ENCODE measurements around the gene LINGO1.

Gene LINGO1

GRCh38 chr15:77633913-77634265 is 1.2 kb upstream of the LINGO1 start:
- in situ Hi-C loops (cut with MboI; ENCODE audit: low sequenced_read_pairs, unreplicated experiment), result no loop called here
- no peak for TF ChIP-seq CTCF (IDR thresholded peaks at IDR 0.05; ENCODE audit: borderline replicate concordance, control extremely low read depth, extremely low read depth, insufficient read depth, missing control alignments)
- DNase-seq (ENCODE audit: low spot score), result no peak

GRCh38 chr15:77633134-77633912 is 611 bp upstream of the LINGO1 start:
- DNase-seq (ENCODE audit: low spot score), result peak; percentile 95
- in situ Hi-C loops (cut with MboI; ENCODE audit: low sequenced_read_pairs, unreplicated experiment), result no loop called here
- TF ChIP-seq CTCF (IDR thresholded peaks at IDR 0.05; ENCODE audit: borderline replicate concordance, control extremely low read depth, extremely low read depth, insufficient read depth, missing control alignments), result peak; percentile 100

- DNase-seq (ENCODE audit: low spot score), result no peak
- TF ChIP-seq CTCF (IDR thresholded peaks at IDR 0.05; ENCODE audit: borderline replicate concordance, control extremely low read depth, extremely low read depth, insufficient read depth, missing control alignments), result no peak
Measured at GRCh38 chr15:77631745-77632533, 773 bp downstream of the LINGO1 start.

GRCh38 chr15:77630956-77631744 is 1.6 kb downstream of the LINGO1 start:
- no peak for DNase-seq (ENCODE audit: low spot score)
- in situ Hi-C loops (cut with MboI; ENCODE audit: low sequenced_read_pairs, unreplicated experiment), result no loop called here
- TF ChIP-seq CTCF (IDR thresholded peaks at IDR 0.05; ENCODE audit: borderline replicate concordance, control extremely low read depth, extremely low read depth, insufficient read depth, missing control alignments), result no peak

More at GRCh38 chr15:77631745-77632533, 773 bp downstream of the LINGO1 start:
- in situ Hi-C loops (cut with MboI; ENCODE audit: low sequenced_read_pairs, unreplicated experiment), result no loop called here

GRCh38 chr15:77630056-77630455 is 2.7 kb downstream of the LINGO1 start:
- TF ChIP-seq CTCF (IDR thresholded peaks at IDR 0.05; ENCODE audit: borderline replicate concordance, control extremely low read depth, extremely low read depth, insufficient read depth, missing control alignments), result no peak
- no peak for DNase-seq (ENCODE audit: low spot score)
- in situ Hi-C loops (cut with MboI; ENCODE audit: low sequenced_read_pairs, unreplicated experiment), result no loop called here
